ENCODE measurements around the gene HABP2. TPM values are rescaled to one million over a fixed set of nuclear protein-coding genes. Genes with fewer than 3 reads are reported as not detected.

HABP2 gene
- total and polyA plus RNA-seq, 2 of the 4 experiments (the other 2 are of a cell fraction) = not detected

- DNase-seq (peak; percentile 10), ATAC-seq (ENCODE audit: low read depth) (no peak)
- no peak overlapping the region for H2BK120ac ChIP-seq (ENCODE audit: low read depth, low read length)
- H3K4me3 ChIP-seq (ENCODE audit: insufficient read depth, low read depth, low read length) = no peak overlapping the region
- no peak overlapping the region for H3K27ac ChIP-seq (ENCODE audit: insufficient read depth, low read length)
- intact Hi-C loops (cut with micrococcal nuclease) (no loop called here), dilution Hi-C loops (cut with HindIII; ENCODE audit: low sequenced_read_pairs, unreplicated experiment) (no loop called here), in situ Hi-C loops (cut with MboI; ENCODE audit: low sequenced_read_pairs) (no loop called here)
- no peak overlapping the region for H3K4me2 ChIP-seq (ENCODE audit: low read depth, low read length)
- no peaks in the 10 kb centered on the region for H3K9me1 ChIP-seq (ENCODE audit: insufficient read depth, low read length)
- no peak overlapping the region for H2AK9ac ChIP-seq (replicated peaks; ENCODE audit: low read depth, low read length, poor library complexity)
- H3K79me1 ChIP-seq (ENCODE audit: low read depth in 1 of 2, low read length in 2 of 2) = no peaks in the 10 kb centered on the region
- H2AK5ac ChIP-seq (ENCODE audit: low read depth, low read length) = no peak overlapping the region
- POLR2A ChIA-PET (ENCODE audit: unreplicated experiment) = no interaction called here
- H3K4ac ChIP-seq (ENCODE audit: low read depth, low read length) = no peak overlapping the region
- H4K8ac ChIP-seq (ENCODE audit: low read depth in 2 of 2, low read length in 2 of 2) = no peak overlapping the region
- H2BK5ac ChIP-seq (ENCODE audit: low read depth, low read length, poor library complexity, severe bottlenecking) = no peak overlapping the region
- no peak overlapping the region for H3K23ac ChIP-seq (ENCODE audit: low read depth, low read length)
- no peak overlapping the region for H2BK15ac ChIP-seq (ENCODE audit: low read depth, low read length)
- H2AFZ ChIP-seq (replicated peaks; ENCODE audit: low read length, poor library complexity) = no peak overlapping the region
- CTCF ChIA-PET = no interaction called here
- H4K20me1 ChIP-seq (ENCODE audit: insufficient read depth, low read length) = no peaks in the 10 kb centered on the region
- no peak overlapping the region for H3K14ac ChIP-seq (replicated peaks; ENCODE audit: low read depth, low read length)
- no peaks in the 10 kb centered on the region for H3K9me3 ChIP-seq (ENCODE audit: control insufficient read depth, insufficient read depth, low read length)
- H2BK20ac ChIP-seq (ENCODE audit: low read depth, low read length) = no peak overlapping the region
- no peak overlapping the region for H4K91ac ChIP-seq (ENCODE audit: insufficient read depth, low read depth, low read length)
- no peak overlapping the region for H3K56ac ChIP-seq (ENCODE audit: extremely low read depth, insufficient read depth, low read length)
- TF ChIP-seq MAZ (IDR thresholded peaks at IDR 0.05; ENCODE audit: borderline replicate concordance, low read depth, low read length) = no peak
- no peak for TF ChIP-seq RCOR1 (IDR thresholded peaks at IDR 0.05; ENCODE audit: insufficient replicate concordance, low read length)
- no peak for TF ChIP-seq BHLHE40 (IDR thresholded peaks at IDR 0.05; ENCODE audit: low read depth, low read length)
- no peak for TF ChIP-seq MXI1 (IDR thresholded peaks at IDR 0.05; ENCODE audit: borderline replicate concordance, low read depth, low read length)
- TF ChIP-seq CEBPB (IDR thresholded peaks at IDR 0.05; ENCODE audit: low read depth, low read length) = no peak
- no peak for TF ChIP-seq SMC3 (IDR thresholded peaks at IDR 0.05; ENCODE audit: low read depth, low read length)
- no peak for TF ChIP-seq POLR2A (IDR thresholded peaks at IDR 0.05; ENCODE audit: low read depth, low read length)
- no peak for TF ChIP-seq CHD1 (IDR thresholded peaks at IDR 0.05; ENCODE audit: low read depth, low read length)
- TF ChIP-seq USF2 (IDR thresholded peaks at IDR 0.05; ENCODE audit: low read depth, low read length) = no peak
- no peak for TF ChIP-seq RAD21 (IDR thresholded peaks at IDR 0.05; ENCODE audit: low read length)
- TF ChIP-seq ELK1 (IDR thresholded peaks at IDR 0.05; ENCODE audit: borderline replicate concordance, low read depth, low read length) = no peak
- no peak for TF ChIP-seq FOS (IDR thresholded peaks at IDR 0.05; ENCODE audit: low read depth, low read length)
- no peak for TF ChIP-seq RFX5 (IDR thresholded peaks at IDR 0.05; ENCODE audit: low read depth, low read length)
- no peaks in the 10 kb centered on the region for H3K36me3 ChIP-seq (ENCODE audit: control insufficient read depth, insufficient read depth, low read length)
- no peak overlapping the region for H3K9ac ChIP-seq (ENCODE audit: low read depth, low read length)
- H3K4me1 ChIP-seq (ENCODE audit: control insufficient read depth, insufficient read depth, low read length) = no peaks in the 10 kb centered on the region
- H3K18ac ChIP-seq (ENCODE audit: low read depth, low read length) = no peak overlapping the region
- WGBS, 2 experiments (ENCODE audit: extremely low coverage in 2 of 2, insufficient read length in 1 of 2) = 42% methylated on average over 2 of the region's 6 CpGs; no CpG with 5 or more reads in 1 of the 2 experiments
- H3K27me3 ChIP-seq (ENCODE audit: control insufficient read depth, insufficient read depth, low read length) = no peaks in the 10 kb centered on the region
- H4K5ac ChIP-seq (ENCODE audit: low read depth, low read length) = no peak overlapping the region
- BruUV-seq (replicated peaks) = no TSS peak
Observed at GRCh38 chr10:113550365-113550764, 2.5 kb upstream of the HABP2 start.

All from IMR-90 (cell line).